Middle frontal gyrus (tissue), 1 donor: ENCODE measurements around the gene CADM1.

ENCODE experiments used
- DNase-seq: peaks from one replicate; pipeline ENCODE4 v3.0.0-alpha.2; 2015; ENCODE audit warnings: low spot score; ENCODE audit errors: extremely low spot score

The CADM1 gene

GRCh38 chr11:115447273-115447864 lies 56.8 kb downstream of the CADM1 start:
- no peak for DNase-seq

GRCh38 chr11:115446214-115446613 lies 58.0 kb downstream of the CADM1 start:
- DNase-seq: no peak

- DNase-seq: no peak
These were observed 59.7 kb downstream of the CADM1 start for GRCh38 chr11:115444542-115444941.

- no peak for DNase-seq
These were observed 64.2 kb downstream of the CADM1 start for GRCh38 chr11:115439969-115440540.

GRCh38 chr11:115439385-115439784 lies 64.8 kb downstream of the CADM1 start:
- no peak for DNase-seq

GRCh38 chr11:115437902-115438575 lies 66.2 kb downstream of the CADM1 start:
- DNase-seq: no peak

- DNase-seq: no peak
These were observed 73.9 kb downstream of the CADM1 start for GRCh38 chr11:115430345-115430744.

- no peak for DNase-seq
These were observed 75.9 kb downstream of the CADM1 start for GRCh38 chr11:115428306-115428705.

GRCh38 chr11:115425816-115426215 lies 78.4 kb downstream of the CADM1 start:
- no peak for DNase-seq

- DNase-seq: no peak
These were observed 79.0 kb downstream of the CADM1 start for GRCh38 chr11:115425250-115425649.

GRCh38 chr11:115423728-115424459 lies 80.3 kb downstream of the CADM1 start:
- no peak for DNase-seq

- no peak for DNase-seq
These were observed 82.1 kb downstream of the CADM1 start for GRCh38 chr11:115421992-115422689.

GRCh38 chr11:115421352-115421991 lies 82.7 kb downstream of the CADM1 start:
- no peak for DNase-seq

GRCh38 chr11:115420505-115420904 lies 83.7 kb downstream of the CADM1 start:
- no peak for DNase-seq

- no peak for DNase-seq
These were observed 85.6 kb downstream of the CADM1 start for GRCh38 chr11:115418626-115419025.

GRCh38 chr11:115418081-115418480 lies 86.1 kb downstream of the CADM1 start:
- no peak for DNase-seq

GRCh38 chr11:115411120-115411519 lies 93.1 kb downstream of the CADM1 start:
- DNase-seq: no peak

- DNase-seq: no peak
These were observed 94.5 kb downstream of the CADM1 start for GRCh38 chr11:115409691-115410220.

- DNase-seq: no peak
These were observed 95.0 kb downstream of the CADM1 start for GRCh38 chr11:115409116-115409670.
